H1 (cell line): Measurements from ENCODE around the gene HNRNPA3. TPM values are rescaled to one million over a fixed set of nuclear protein-coding genes. Genes with fewer than 3 reads are reported as not detected.
"Not testable (repeated sequence)": the region's sequence is repeated elsewhere in the genome, so short reads cannot be mapped to it uniquely, and the experiment has no call there.

ENCODE experiments used
- CTCF ChIA-PET: fragments of 300-600 bp; sonication (Branson Sonifier 250); formaldehyde crosslinking; loops from one replicate; lab custom pipeline; 2021; ENCODE audit not compliant: partially characterized antibody; lab: Charles Lee
- POLR2A ChIA-PET: fragments of 300-600 bp; sonication (Branson Sonifier 250); formaldehyde crosslinking; loops from one replicate; lab custom pipeline; 2021; ENCODE audit warnings: inconsistent platforms; ENCODE audit not compliant: partially characterized antibody; lab: Charles Lee
- DNase-seq, 2 experiments: peaks; one replicate each; pipeline versions ENCODE4 v3.0.0 to v3.0.0-alpha.2; 2010 to 2022; ENCODE audit warnings: low spot score in 2 of 2, low read depth in 1 of 2, mixed read lengths in 1 of 2
- FAIRE-seq: peaks from 2 replicates; lab custom pipeline; 2011; peaks lifted over from hg19 to GRCh38; lab: Jason Lieb, UNC
- H2AFZ ChIP-seq: 2 replicates; pipeline ENCODE4 v1.8.1; 2012; ENCODE audit warnings: low read length, inconsistent platforms
- H2AK5ac ChIP-seq: 2 replicates; pipeline ENCODE4 v1.6.1; 2013; ENCODE audit warnings: low read depth, low read length
- H2BK120ac ChIP-seq: replicated peaks from 2 replicates; pipeline ENCODE3; 2013; ENCODE audit warnings: low read depth, low read length, inconsistent platforms
- H2BK12ac ChIP-seq: 2 replicates; pipeline ENCODE4 v1.6.1; 2013; ENCODE audit warnings: low read depth, low read length
- H2BK15ac ChIP-seq: 2 replicates; pipeline ENCODE4 v1.6.1; 2013; ENCODE audit warnings: low read length
- H2BK20ac ChIP-seq: 2 replicates; pipeline ENCODE4 v1.6.1; 2013; ENCODE audit warnings: low read length
- H2BK5ac ChIP-seq: 2 replicates; pipeline ENCODE4 v1.6.1; 2013; ENCODE audit warnings: low read depth, low read length
- H3K14ac ChIP-seq: 2 replicates; pipeline ENCODE4 v1.6.1; 2013; ENCODE audit warnings: inconsistent platforms; ENCODE audit not compliant: insufficient read length
- H3K18ac ChIP-seq: 2 replicates; pipeline ENCODE4 v1.6.1; 2013; ENCODE audit warnings: low read length; ENCODE audit errors: extremely low read depth
- H3K23ac ChIP-seq: 2 replicates; pipeline ENCODE4 v1.6.1; 2013; ENCODE audit warnings: inconsistent platforms; ENCODE audit not compliant: insufficient read length
- H3K23me2 ChIP-seq: 2 replicates; pipeline ENCODE4 v1.6.1; 2013; ENCODE audit warnings: low read depth, low read length
- H3K27ac ChIP-seq: 2 replicates; pipeline ENCODE4 v1.6.1; 2011; ENCODE audit warnings: low read depth, low read length, inconsistent platforms
- H3K27me3 ChIP-seq, 4 experiments: replicated peaks in 1 of 4; 1 replicate in 1 of 4; 2 replicates in 3 of 4; pipeline versions ENCODE4 v1.6.1 to v1.8.1; 2011 to 2013; ENCODE audit warnings: low read length in 3 of 4, mild to moderate bottlenecking in 3 of 4, inconsistent platforms in 2 of 4, mixed read lengths in 2 of 4, moderate library complexity in 1 of 4; ENCODE audit not compliant: control insufficient read depth in 3 of 4, insufficient read depth in 3 of 4; ENCODE audit errors: extremely low read depth in 1 of 4
- H3K36me3 ChIP-seq, 4 experiments: 2 replicates each; pipeline versions ENCODE4 v1.6.1 to v1.8.1; 2011 to 2013; ENCODE audit warnings: mild to moderate bottlenecking in 4 of 4, low read length in 3 of 4, moderate library complexity in 2 of 4, control low read depth in 1 of 4, inconsistent platforms in 1 of 4; ENCODE audit not compliant: insufficient read depth in 4 of 4, control insufficient read depth in 2 of 4
- H3K4ac ChIP-seq: replicated peaks from 2 replicates; pipeline ENCODE3; 2013; ENCODE audit warnings: low read length, low read depth, mixed read lengths, inconsistent platforms; ENCODE audit not compliant: insufficient read length
- H3K4me1 ChIP-seq, 4 experiments: replicated peaks in 1 of 4; 1 replicate in 1 of 4; 2 replicates in 3 of 4; pipeline versions ENCODE4 v1.6.1 to v1.8.1; 2011 to 2013; ENCODE audit warnings: low read length in 3 of 4, inconsistent platforms in 2 of 4, mixed read lengths in 1 of 4; ENCODE audit not compliant: insufficient read depth in 4 of 4, control insufficient read depth in 3 of 4
- H3K4me2 ChIP-seq, 2 experiments: 2 replicates each; pipeline versions ENCODE4 v1.6.1 to v1.8.1; 2011 to 2013; ENCODE audit warnings: low read depth in 2 of 2, low read length in 2 of 2, control low read depth in 1 of 2, inconsistent platforms in 1 of 2, mild to moderate bottlenecking in 1 of 2; ENCODE audit not compliant: insufficient read depth in 1 of 2
- H3K4me3 ChIP-seq, 4 experiments: fragments of 200-600, 300-600 bp in 1 of 4; sonication (generic), shearing (Covaris generic), sonication (Bioruptor Twin) in 1 of 4; 2 replicates each; pipeline versions ENCODE4 v1.5.1 to v1.8.1; 2011 to 2016; ENCODE audit warnings: low read length in 4 of 4, low read depth in 3 of 4, control low read depth in 2 of 4, inconsistent platforms in 2 of 4, mild to moderate bottlenecking in 2 of 4, mixed read lengths in 1 of 4, moderate library complexity in 1 of 4; ENCODE audit not compliant: insufficient read depth in 2 of 4; ENCODE audit errors: extremely low read depth in 1 of 4
- H3K56ac ChIP-seq: replicated peaks from 2 replicates; pipeline ENCODE3; 2013; ENCODE audit warnings: low read depth, mild to moderate bottlenecking, mixed read lengths, low read length, inconsistent platforms; ENCODE audit not compliant: insufficient read length
- H3K79me1 ChIP-seq: 2 replicates; pipeline ENCODE4 v1.6.1; 2013; ENCODE audit warnings: low read depth, low read length, control low read depth
- H3K79me2 ChIP-seq, 2 experiments: 2 replicates each; pipeline versions ENCODE4 v1.6.1 to v1.8.1; 2012 to 2013; ENCODE audit warnings: low read length in 2 of 2, mild to moderate bottlenecking in 2 of 2, inconsistent platforms in 1 of 2; ENCODE audit not compliant: insufficient read depth in 2 of 2, control insufficient read depth in 1 of 2
- H3K9ac ChIP-seq, 4 experiments: replicated peaks in 1 of 4; 1 replicate in 1 of 4; 2 replicates in 3 of 4; pipeline versions ENCODE4 v1.6.1 to v1.8.1; 2011 to 2013; ENCODE audit warnings: low read depth in 3 of 4, low read length in 3 of 4, control low read depth in 2 of 4, mild to moderate bottlenecking in 2 of 4, moderate library complexity in 2 of 4, inconsistent platforms in 1 of 4; ENCODE audit errors: extremely low read depth in 1 of 4
- H3K9me3 ChIP-seq, 2 experiments: 2 replicates each; pipeline versions ENCODE4 v1.6.1 to v1.8.1; 2012 to 2013; ENCODE audit warnings: mild to moderate bottlenecking in 2 of 2, moderate library complexity in 2 of 2, control low read depth in 1 of 2, inconsistent platforms in 1 of 2, low read depth in 1 of 2, low read length in 1 of 2, mixed read lengths in 1 of 2; ENCODE audit not compliant: insufficient read depth in 2 of 2
- H4K20me1 ChIP-seq, 2 experiments: replicated peaks in 1 of 2; 2 replicates each; pipeline versions ENCODE3 to v1.8.1; 2011 to 2013; ENCODE audit warnings: inconsistent platforms in 2 of 2, low read length in 2 of 2, mild to moderate bottlenecking in 1 of 2; ENCODE audit not compliant: insufficient read depth in 2 of 2, control insufficient read depth in 1 of 2
- H4K5ac ChIP-seq: 2 replicates; pipeline ENCODE4 v1.6.1; 2013; ENCODE audit warnings: low read length, low read depth, mixed read lengths, inconsistent platforms; ENCODE audit not compliant: insufficient read length
- H4K8ac ChIP-seq: 2 replicates; pipeline ENCODE4 v1.8.0; 2013; ENCODE audit warnings: mild to moderate bottlenecking, moderate library complexity, low read length, inconsistent platforms; ENCODE audit not compliant: insufficient read depth; ENCODE audit errors: extremely low read depth
- H4K91ac ChIP-seq: replicated peaks from 2 replicates; pipeline ENCODE3; 2013; ENCODE audit warnings: low read length, mixed read lengths, inconsistent platforms; ENCODE audit not compliant: insufficient read length
- polyA plus RNA-seq, 7 experiments: library from polyadenylated mRNA; depleted of rRNA in 3 of 7; stranded (reverse) in 5 of 7; unstranded in 2 of 7; fragments of >200 nt in 5 of 7; fragments of 200-250 nt in 2 of 7; gene quantifications; 1 replicate in 5 of 7; 2 replicates in 1 of 7; 4 replicates in 1 of 7; pipeline versions ENCODE4 v1.2.1 to v1.2.3, GENCODE V29; 2011 to 2013; ENCODE audit warnings: missing spikeins in 2 of 7, mixed read lengths in 2 of 7
- total RNA-seq: library from RNA; stranded (reverse); fragmentation: NEBNext Ultra II Directional; extraction: Animal tissue kit (Norgen Biotek cat#: 25700); gene quantifications from 2 replicates; pipeline ENCODE4 v1.2.1, GENCODE V29; 2021

Gene HNRNPA3
- total and polyA plus RNA-seq, 2 of the 8 experiments (the other 6 are each of a cell fraction or from before 2014, with no cell fraction given) = 66.1 to 408 TPM

DNA sequence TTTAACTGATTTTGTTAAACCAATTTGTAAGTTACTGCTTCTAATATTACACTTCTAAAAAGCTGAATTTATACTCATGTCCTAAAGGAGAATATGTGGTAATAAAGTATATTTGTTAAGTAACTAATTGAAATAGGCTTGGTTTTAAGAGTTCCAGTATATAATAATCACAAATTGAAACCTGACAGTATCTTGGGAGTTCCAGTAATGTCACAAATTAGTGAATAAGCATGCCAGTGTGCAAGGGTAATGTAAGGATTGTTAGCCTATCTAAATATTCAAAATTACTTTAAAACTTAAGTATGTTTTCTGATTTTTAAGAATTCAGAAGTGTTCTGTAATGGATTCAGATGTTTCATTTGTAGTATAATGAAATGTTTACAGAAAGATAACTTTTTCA is 10.8 kb downstream of the HNRNPA3 start:
- H3K4ac ChIP-seq, H4K20me1 ChIP-seq, H4K8ac ChIP-seq, H2BK5ac ChIP-seq, H3K27ac ChIP-seq, H3K4me3 ChIP-seq, H3K18ac ChIP-seq, H2AK5ac ChIP-seq, H2BK15ac ChIP-seq, H3K4me1 ChIP-seq, H2BK12ac ChIP-seq, H3K4me2 ChIP-seq, H3K56ac ChIP-seq, FAIRE-seq, H3K79me2 ChIP-seq, DNase-seq, H2AFZ ChIP-seq, H3K9ac ChIP-seq, CTCF ChIA-PET, H4K5ac ChIP-seq, H2BK20ac ChIP-seq, H3K27me3 ChIP-seq, H4K91ac ChIP-seq, H2BK120ac ChIP-seq, H3K79me1 ChIP-seq, H3K23ac ChIP-seq, H3K23me2 ChIP-seq, H3K9me3 ChIP-seq, H3K14ac ChIP-seq: not testable (repeated sequence)
- H3K36me3 ChIP-seq = peaks cover 0 to 44% (median 28%) of the 10 kb centered on the region in 4 experiments; a peak in 6 of 8 replicates
- POLR2A ChIA-PET = interaction anchor here (0.6 to 7.3 kb wide), 6 partner anchors 6 to 911 kb away, joined by 3 to 98 read pairs (median 20); partner anchors contain the start of genes HNRNPA3 and NFE2L2
